GM19239 (cell line): ENCODE results near the gene NUP107.

Source experiments
- DNase-seq: peaks from one replicate; pipeline ENCODE4 v3.0.0; 2011; ENCODE audit warnings: low spot score; ENCODE audit not compliant: insufficient read length
- FAIRE-seq: peaks from 2 replicates; lab custom pipeline; 2011; peaks lifted over from hg19 to GRCh38; lab: Jason Lieb, UNC

The NUP107 gene

DNA sequence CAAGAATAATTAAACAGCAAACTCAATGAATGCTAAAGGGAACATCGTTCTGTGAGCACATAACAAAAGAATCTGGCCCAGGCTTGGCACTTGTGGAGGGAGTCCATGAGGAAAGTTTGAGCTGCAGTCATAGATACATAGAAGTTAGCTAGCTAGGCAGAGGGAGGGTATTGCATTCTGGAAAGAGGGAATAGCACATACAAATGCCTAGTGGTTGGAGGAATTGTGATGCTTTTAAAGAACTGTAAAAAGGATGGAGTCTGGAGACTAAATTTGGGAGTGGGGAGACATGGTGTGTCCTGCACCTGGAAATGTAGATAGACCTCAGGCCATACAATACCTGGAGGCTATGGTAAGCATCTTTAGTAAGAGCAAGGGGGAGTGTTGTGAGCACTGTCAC lies 83.2 kb downstream of the NUP107 start:
- FAIRE-seq (no peak), DNase-seq (no peak)

GRCh38 chr12:68771223-68771925 lies 84.6 kb downstream of the NUP107 start:
- FAIRE-seq (no peak), DNase-seq (no peak)

GRCh38 chr12:68772714-68773113 lies 85.9 kb downstream of the NUP107 start:
- FAIRE-seq (peak; percentile 89), DNase-seq (no peak)

DNA sequence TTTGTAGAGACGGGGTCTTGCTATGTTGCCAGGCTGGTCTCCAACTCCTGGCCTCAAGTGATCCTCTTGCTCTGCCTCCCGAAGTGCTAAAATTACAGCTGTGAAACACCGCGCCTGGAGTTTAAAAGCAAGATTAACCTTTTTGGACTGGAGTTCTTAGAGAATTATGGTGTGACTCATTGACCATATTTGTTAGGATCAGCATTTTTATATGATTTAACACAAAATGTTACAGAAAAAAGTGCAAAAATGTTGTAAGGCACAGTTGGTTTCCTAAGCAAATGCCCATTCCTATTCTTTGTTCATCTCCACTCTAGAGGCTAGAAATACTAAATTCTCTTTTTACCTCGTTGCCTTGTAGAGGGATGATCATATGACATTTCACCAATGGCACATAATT lies 86.8 kb downstream of the NUP107 start:
- no peak for FAIRE-seq

DNA sequence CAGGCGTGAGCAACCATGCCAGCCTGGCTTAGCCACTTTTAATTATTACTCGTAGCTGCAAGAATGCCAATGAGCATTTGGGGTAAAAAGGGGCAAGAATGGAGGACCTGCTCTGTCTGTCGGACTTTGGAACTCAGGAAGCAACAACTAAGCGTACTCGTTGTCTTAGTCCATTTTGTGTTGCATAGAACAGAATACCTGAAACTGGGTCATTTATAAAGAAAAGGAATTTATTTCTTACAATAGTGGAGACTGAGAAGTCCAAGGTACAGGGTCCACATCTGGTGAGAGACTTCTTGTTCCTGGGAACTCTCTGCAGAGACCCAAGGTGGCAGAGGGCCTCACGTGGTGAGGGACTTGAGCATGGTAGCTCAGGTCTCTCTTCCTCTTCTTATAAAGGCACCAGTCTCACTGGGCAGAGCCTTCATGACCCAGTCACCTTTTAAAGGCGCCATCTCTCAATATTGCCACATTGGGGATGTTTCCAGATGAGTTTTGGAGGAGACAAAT lies 88.4 kb downstream of the NUP107 start:
- no peak for FAIRE-seq
- no peak for DNase-seq

More for the DNA sequence above, 86.8 kb downstream of the NUP107 start:
- no peak for DNase-seq

DNA sequence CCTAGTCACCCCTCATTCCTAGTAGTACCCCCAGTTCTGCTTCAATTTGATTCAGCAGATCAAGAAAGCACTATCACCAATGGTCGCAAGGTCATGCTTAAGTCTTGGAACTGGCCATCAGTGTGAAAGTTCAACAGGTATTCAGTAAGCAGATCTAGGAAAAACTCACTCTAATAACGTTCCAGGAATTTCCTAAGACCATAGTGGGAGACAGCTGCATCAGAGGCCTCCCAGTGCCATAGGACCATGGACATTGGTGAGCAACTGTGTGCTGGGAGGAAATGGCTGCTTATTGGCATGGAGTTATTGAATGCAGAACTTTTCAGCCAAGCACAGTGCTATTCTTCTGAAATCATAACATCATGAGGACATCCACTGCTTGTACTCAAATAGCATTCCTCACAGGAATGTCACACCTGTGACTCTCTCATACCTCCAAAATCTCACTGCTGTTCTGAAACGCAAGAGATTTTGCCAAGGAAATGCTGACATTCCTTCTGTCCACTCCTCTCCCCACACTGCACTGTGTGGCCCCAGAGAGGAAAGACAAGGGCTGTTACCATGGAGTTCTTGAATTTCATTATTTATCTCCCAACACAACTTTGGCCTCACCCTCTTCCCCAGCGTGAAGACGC lies 90.3 kb downstream of the NUP107 start:
- FAIRE-seq = no peak

GRCh38 chr12:68779280-68779679 lies 92.5 kb downstream of the NUP107 start:
- no peak for FAIRE-seq
- no peak for DNase-seq

More for the DNA sequence above, 90.3 kb downstream of the NUP107 start:
- DNase-seq = no peak

DNA sequence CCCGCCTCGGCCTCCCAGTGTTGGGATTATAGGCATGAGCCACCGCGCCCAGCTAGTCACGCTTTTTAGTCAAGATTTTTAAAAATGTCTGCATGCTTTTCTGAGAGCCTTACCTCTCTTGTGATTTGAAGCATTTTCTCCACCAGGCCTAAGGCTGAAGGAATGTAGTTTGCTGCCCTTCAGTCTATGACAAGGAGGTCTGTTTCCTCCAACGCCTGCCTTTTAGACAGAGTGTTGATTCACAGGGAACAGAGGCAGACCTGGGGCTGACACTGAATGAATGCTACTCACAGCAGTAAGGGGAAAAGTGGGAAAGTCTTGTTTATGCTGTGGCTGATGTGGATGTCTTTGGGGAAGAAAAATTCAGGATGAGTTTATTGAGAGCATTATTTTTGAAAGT lies 94.0 kb downstream of the NUP107 start:
- DNase-seq (no peak), FAIRE-seq (no peak)

DNA sequence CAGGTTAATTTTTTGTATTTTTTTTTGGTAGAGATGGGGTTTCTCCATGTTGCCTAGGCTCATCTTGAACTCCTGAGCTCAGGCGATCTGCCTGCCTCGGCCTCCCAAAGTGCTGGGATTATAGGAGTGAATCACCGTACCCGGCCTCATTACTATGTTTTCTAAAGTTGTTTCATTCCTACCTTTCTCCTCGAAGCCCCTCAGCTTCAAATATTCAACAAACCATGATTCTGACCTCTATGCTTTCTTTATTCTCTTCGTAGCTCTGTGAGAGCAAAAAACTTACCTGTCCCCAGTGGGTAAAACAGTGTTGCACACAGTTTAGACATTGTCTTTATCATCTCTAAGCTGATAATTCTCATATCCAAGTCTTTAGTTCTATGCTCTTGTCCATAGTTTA lies 95.0 kb downstream of the NUP107 start:
- FAIRE-seq (no peak), DNase-seq (no peak)

- DNase-seq (no peak), FAIRE-seq (no peak)
Measured at GRCh38 chr12:68784015-68784414, 97.2 kb downstream of the NUP107 start.

- DNase-seq (no peak), FAIRE-seq (no peak)
Measured at GRCh38 chr12:68785358-68785757, 98.6 kb downstream of the NUP107 start.

- DNase-seq (no peak), FAIRE-seq (no peak)
Measured at GRCh38 chr12:68785823-68786222, 99.0 kb downstream of the NUP107 start.

GRCh38 chr12:68786929-68787328 lies 100.2 kb downstream of the NUP107 start:
- FAIRE-seq = no peak
- DNase-seq = no peak

DNA sequence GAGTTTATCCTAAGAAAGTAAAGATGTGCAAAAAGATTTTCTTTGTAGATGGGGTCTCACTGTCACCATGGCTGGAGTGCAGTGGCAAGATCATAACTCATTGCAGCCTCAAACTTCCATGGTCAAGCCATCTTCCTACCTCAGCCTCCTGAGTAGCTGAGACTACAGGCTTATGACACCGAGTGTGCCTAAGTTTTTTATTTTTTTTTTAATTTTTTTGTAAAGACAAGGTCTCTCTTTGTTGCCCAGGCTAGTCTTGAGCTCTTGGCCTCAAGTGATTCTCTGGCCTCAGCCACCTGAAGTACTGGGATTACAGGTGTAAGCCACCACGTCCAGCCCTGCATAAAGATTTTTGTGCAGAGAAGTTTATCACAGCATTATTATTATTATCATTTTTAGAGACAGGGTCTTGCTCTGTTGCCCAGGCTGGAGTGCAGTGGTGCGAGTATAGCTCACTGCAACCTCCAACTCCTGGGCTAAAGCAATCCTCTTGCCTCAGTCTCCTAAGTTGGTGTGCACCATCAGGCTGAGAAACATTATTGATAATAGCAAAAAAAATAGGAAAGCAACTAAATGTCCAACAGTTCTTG lies 101.9 kb downstream of the NUP107 start:
- FAIRE-seq = no peak
- no peak for DNase-seq

- DNase-seq = no peak
- no peak for FAIRE-seq
Measured at GRCh38 chr12:68789144-68789878, 102.5 kb downstream of the NUP107 start.

DNA sequence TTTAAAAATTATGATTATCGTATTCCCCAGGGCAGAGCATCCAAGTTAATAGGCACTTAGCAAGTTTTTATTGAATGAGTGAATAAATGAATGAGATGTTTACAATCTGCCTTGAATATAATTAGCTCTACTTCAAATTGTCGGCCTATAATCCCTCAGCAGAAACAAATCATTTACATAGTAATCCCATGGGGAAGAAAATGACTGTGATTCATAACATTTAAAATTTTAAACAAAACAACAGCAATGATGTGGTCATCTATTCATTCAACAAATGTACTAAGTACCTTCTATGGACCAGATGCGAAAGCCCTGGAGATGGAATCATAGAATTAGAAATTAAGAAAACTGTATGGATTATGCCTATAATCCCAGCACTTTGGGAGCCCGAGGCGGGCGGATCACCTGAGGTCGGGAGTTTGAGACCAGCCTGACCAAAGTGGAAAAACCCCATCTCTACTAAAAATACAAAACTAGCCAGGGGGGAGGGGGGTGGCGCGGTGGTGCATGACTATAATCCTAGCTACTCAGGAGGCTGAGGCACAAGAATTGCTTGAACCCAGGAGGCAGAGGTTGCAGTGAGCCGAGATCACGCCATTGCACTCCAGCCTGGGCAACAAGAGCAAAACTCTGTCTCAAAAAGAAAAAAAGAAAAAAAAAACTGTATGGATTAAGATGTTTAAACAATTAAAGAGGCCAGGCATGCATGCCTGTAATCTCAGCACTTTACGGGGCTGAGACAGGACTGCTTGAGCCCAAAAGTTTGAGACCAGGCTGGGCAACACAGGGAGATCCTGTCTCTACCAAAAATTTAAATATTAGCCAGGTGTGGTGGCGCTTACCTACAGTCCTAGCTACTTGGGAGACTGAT lies 103.5 kb downstream of the NUP107 start:
- FAIRE-seq (no peak), DNase-seq (no peak)

DNA sequence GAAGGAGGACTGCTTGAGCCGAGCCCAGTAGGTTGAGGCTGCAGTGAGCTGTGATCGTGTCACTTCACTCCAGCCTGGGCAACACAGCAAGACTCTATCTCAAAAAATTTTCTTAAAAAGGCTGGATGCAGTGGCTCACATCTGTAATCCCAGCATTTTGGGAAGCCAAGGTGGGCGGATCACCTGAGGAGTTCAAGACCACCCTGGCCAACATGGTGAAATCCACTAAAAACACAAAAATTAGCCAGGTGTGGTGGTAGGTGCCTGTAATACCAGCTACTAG lies 104.1 kb downstream of the NUP107 start:
- FAIRE-seq = no peak
- no peak for DNase-seq

DNA sequence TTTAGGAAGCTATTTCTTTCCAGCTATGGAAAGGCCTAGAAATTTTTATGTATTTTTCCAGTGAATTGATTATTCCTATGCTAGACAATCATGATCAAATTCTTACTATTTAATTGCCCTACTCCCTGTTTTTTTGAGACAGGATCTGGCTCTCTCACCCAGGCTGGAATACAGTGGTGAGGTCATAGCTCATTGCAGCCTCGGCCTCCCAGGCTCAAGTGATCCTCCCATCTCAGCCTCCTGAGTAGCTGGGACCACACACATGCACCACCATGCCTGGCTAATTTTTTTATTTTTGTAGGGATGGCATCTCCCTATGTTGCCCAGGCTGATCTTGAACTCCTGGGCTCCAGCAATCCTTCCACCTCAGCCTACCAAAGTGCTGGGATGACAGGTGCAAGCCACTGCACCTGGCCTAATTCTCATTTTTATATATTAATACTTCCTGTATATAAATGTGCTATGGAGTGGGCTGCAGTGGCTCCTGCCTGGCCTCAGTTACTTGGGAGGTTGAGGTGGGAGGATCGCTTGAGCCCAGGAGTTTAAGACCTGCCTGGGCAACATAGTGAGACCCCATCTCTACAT lies 105.2 kb downstream of the NUP107 start:
- no peak for DNase-seq
- no peak for FAIRE-seq

- DNase-seq (peak; percentile 31), FAIRE-seq (no peak)
Measured at GRCh38 chr12:68792952-68793351, 106.2 kb downstream of the NUP107 start.

GRCh38 chr12:68793436-68793835 lies 106.7 kb downstream of the NUP107 start:
- FAIRE-seq (no peak), DNase-seq (no peak)
